GM21786 (cell line): ENCODE results near the gene CDK4.
"Not testable (repeated sequence)": the region's sequence is repeated elsewhere in the genome, so short reads cannot be mapped to it uniquely, and the experiment has no call there.

Experiments
- ATAC-seq: cut with Tn5 transposase; IDR thresholded peaks from one replicate; pipeline ENCODE4 v1.9.1; 2021; ENCODE audit not compliant: unreplicated experiment

The CDK4 gene

GRCh38 chr12:57751788-57752667 is at the start of gene CDK4:
TSS of gene CDK4 (minus strand) at chr12:57752310. CDS start at chr12:57751717, 593 bp downstream.
- ATAC-seq, result peak; percentile 72

- ATAC-seq, result no peak
These were observed 48.9 kb upstream of the CDK4 start for GRCh38 chr12:57800965-57801364.

GRCh38 chr12:57797933-57798332 is 45.8 kb upstream of the CDK4 start:
- ATAC-seq, result no peak

- no peak for ATAC-seq
These were observed 44.9 kb upstream of the CDK4 start for GRCh38 chr12:57796996-57797395.

- ATAC-seq, result no peak
These were observed 43.2 kb upstream of the CDK4 start for GRCh38 chr12:57795354-57795753.

- ATAC-seq, result no peak
These were observed 41.8 kb upstream of the CDK4 start for GRCh38 chr12:57793920-57794319.

GRCh38 chr12:57783861-57784260 is 31.8 kb upstream of the CDK4 start:
- ATAC-seq, result no peak

GRCh38 chr12:57783466-57783801 is 31.3 kb upstream of the CDK4 start:
- no peak for ATAC-seq

- ATAC-seq, result peak; percentile 76
These were observed 30.7 kb upstream of the CDK4 start, which contains the start of gene TSFM for GRCh38 chr12:57782608-57783465. TSS of gene TSFM (plus strand) at chr12:57782787. CDS start at chr12:57782802, 15 bp downstream.

GRCh38 chr12:57782243-57782607 is 30.1 kb upstream of the CDK4 start:
- no peak for ATAC-seq

- ATAC-seq, result no peak
These were observed 29.7 kb upstream of the CDK4 start for GRCh38 chr12:57781801-57782200.

GRCh38 chr12:57781244-57781643 is 29.1 kb upstream of the CDK4 start:
- no peak for ATAC-seq

GRCh38 chr12:57780284-57780897 is 28.3 kb upstream of the CDK4 start:
- no peak for ATAC-seq

GRCh38 chr12:57779736-57780135 is 27.6 kb upstream of the CDK4 start:
- ATAC-seq, result no peak

GRCh38 chr12:57777911-57778310 is 25.8 kb upstream of the CDK4 start:
- ATAC-seq, result no peak

GRCh38 chr12:57777367-57777766 is 25.3 kb upstream of the CDK4 start:
- ATAC-seq, result no peak

GRCh38 chr12:57776247-57776587 is 24.1 kb upstream of the CDK4 start:
- no peak for ATAC-seq

GRCh38 chr12:57775563-57776246 is 23.6 kb upstream of the CDK4 start:
- no peak for ATAC-seq

- ATAC-seq, result no peak
These were observed 22.9 kb upstream of the CDK4 start for GRCh38 chr12:57775044-57775443.

GRCh38 chr12:57774634-57775033 is 22.5 kb upstream of the CDK4 start:
- ATAC-seq, result not testable (repeated sequence)
